ENCODE measurements around the gene JCAD.

The JCAD gene

DNA sequence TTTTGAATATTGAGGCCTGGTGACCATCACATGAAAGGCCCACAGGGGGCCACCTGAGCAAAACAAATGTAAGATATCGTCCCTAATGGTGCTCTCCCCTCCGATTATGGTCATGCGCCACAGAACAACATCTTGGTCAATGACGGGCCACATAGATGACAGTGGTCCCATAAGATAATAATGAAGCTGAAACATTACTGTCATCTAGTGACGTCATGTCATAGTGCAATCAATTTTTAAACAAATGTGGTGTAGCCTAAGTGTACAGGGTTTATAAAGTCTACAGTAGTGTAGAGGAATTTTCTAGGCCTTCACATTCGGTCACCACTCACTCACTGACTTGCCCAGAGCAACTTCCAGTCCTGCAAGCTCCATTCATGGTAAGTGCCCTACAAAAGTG, 36.8 kb downstream of the JCAD start:
- no peak overlapping the region for H3K4me3 ChIP-seq (ENCODE audit: control insufficient read depth, low read depth, low read length)
- TF ChIP-seq, protein P1, sequence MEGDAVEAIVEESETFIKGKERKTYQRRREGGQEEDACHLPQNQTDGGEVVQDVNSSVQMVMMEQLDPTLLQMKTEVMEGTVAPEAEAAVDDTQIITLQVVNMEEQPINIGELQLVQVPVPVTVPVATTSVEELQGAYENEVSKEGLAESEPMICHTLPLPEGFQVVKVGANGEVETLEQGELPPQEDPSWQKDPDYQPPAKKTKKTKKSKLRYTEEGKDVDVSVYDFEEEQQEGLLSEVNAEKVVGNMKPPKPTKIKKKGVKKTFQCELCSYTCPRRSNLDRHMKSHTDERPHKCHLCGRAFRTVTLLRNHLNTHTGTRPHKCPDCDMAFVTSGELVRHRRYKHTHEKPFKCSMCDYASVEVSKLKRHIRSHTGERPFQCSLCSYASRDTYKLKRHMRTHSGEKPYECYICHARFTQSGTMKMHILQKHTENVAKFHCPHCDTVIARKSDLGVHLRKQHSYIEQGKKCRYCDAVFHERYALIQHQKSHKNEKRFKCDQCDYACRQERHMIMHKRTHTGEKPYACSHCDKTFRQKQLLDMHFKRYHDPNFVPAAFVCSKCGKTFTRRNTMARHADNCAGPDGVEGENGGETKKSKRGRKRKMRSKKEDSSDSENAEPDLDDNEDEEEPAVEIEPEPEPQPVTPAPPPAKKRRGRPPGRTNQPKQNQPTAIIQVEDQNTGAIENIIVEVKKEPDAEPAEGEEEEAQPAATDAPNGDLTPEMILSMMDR (conservative IDR thresholded peaks at IDR 0.05; ENCODE audit: control insufficient read depth, insufficient read depth, low read depth, low read length), result peak; percentile 4
- DNase-seq (ENCODE audit: low read depth), result no peak

DNA sequence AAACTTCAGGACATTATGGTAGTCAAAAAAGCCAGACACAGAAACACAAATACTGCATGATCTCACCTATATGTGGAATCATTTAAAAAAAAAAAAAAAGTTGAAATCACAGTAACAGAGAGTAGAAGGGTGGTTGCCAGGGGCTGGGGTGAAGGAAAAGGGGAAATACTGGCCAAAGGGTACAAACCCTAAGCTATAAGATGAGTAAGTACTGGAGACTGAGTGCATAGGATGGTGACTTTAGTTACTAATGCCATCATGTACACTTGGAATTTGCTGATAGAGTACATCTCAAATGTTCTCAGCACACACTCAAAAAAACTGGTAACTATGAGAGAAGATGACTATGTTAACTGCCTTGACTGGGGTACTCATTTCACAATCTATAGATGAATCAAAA, 39.9 kb downstream of the JCAD start:
- TF ChIP-seq, protein P1 (conservative IDR thresholded peaks at IDR 0.05; ENCODE audit: control insufficient read depth, insufficient read depth, low read depth, low read length), result no peak
- no peak overlapping the region for H3K4me3 ChIP-seq (ENCODE audit: control insufficient read depth, low read depth, low read length)
- no peak for DNase-seq (ENCODE audit: low read depth)

DNA sequence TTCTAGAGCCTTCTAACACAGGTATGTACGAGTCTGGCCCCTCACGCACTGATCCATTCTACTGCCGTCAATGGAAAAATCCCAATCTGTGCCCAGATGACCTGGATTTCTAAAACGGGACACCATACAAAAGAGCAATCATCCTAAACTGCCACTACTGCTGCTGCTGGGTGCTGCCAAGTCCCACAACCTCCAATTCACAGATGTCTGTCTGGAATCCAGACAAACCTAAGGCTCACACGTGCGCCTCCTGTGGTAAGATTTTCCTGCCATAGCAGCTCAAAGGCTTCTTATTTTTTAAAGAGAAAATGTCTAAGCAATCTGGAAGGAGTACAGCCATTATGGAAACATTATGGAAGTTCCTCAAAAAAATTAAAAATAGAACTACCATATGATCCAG, 40.9 kb downstream of the JCAD start:
- H3K4me3 ChIP-seq (ENCODE audit: control insufficient read depth, low read depth, low read length), result no peak overlapping the region
- no peak for DNase-seq (ENCODE audit: low read depth)
- TF ChIP-seq, protein P1 (conservative IDR thresholded peaks at IDR 0.05; ENCODE audit: control insufficient read depth, insufficient read depth, low read depth, low read length), result no peak

GRCh38 chr10:30017966-30018365, 41.4 kb downstream of the JCAD start:
- H3K4me3 ChIP-seq (ENCODE audit: control insufficient read depth, low read depth, low read length), result no peak overlapping the region
- TF ChIP-seq, protein P1 (conservative IDR thresholded peaks at IDR 0.05; ENCODE audit: control insufficient read depth, insufficient read depth, low read depth, low read length), result no peak
- no peak for DNase-seq (ENCODE audit: low read depth)

GRCh38 chr10:30017556-30017955, 41.8 kb downstream of the JCAD start:
- no peak for DNase-seq (ENCODE audit: low read depth)

DNA sequence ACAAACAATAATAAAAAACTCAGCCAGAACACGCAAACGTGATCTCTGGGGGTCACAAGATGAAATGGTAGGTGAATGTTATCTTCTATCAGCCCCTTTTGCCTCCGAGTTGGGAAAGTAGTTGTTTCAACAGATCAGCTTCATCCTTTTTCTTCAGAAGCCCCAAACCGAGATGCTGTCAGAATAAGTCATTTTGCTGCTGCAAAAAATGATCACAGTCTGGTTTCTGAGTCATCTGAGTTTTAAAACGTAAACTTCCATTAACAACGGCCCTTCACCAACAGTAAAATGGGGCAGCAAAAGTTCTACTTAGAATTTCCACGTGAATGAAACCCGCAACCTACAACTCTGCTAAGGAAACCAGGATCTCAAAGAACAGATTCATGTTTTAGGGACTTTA, 44.9 kb downstream of the JCAD start:
- TF ChIP-seq, protein P1 (conservative IDR thresholded peaks at IDR 0.05; ENCODE audit: control insufficient read depth, insufficient read depth, low read depth, low read length), result no peak
- DNase-seq (ENCODE audit: low read depth), result peak; percentile 23
- H3K4me3 ChIP-seq (ENCODE audit: control insufficient read depth, low read depth, low read length), result no peak overlapping the region

More at GRCh38 chr10:30017556-30017955, 41.8 kb downstream of the JCAD start:
- no peak overlapping the region for H3K4me3 ChIP-seq (ENCODE audit: control insufficient read depth, low read depth, low read length)
- TF ChIP-seq, protein P1 (conservative IDR thresholded peaks at IDR 0.05; ENCODE audit: control insufficient read depth, insufficient read depth, low read depth, low read length), result no peak

DNA sequence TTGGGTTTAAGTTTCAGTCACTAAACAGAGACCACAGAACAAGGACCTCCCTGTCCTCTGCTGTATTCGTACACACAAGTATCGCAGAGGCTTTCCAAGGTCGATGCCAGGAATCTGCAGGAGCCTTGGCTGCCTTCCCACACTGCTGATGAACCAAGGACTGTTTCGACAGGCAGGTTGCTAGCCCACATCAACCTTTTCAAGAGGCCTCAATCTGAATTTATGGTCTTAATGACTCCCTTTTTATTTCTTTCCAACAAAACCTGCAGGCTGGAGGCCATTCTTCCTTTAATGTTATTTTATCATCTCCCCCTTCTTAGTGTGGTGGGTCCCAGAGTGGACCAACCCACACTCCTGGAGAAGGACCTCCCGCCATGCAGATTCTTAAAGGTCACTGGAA, 45.6 kb downstream of the JCAD start:
- no peak overlapping the region for H3K4me3 ChIP-seq (ENCODE audit: control insufficient read depth, low read depth, low read length)
- DNase-seq (ENCODE audit: low read depth), result peak; percentile 22
- TF ChIP-seq, protein P1 (conservative IDR thresholded peaks at IDR 0.05; ENCODE audit: control insufficient read depth, insufficient read depth, low read depth, low read length), result no peak

All from fibroblast of mammary gland (primary cell).